Keratinocyte (primary cell): Measurements from ENCODE around the gene KIAA0040.

Source experiments
- CTCF ChIP-seq, 3 experiments: IDR thresholded peaks in 1 of 3; conservative IDR thresholded peaks in 1 of 3; optimal IDR thresholded peaks in 1 of 3; 2 replicates in 2 of 3; 3 replicates in 1 of 3; pipeline versions ENCODE3 to v1.5.1; 2011; ENCODE audit warnings: low read length in 3 of 3, mild to moderate bottlenecking in 3 of 3, moderate library complexity in 2 of 3, control low read depth in 1 of 3, inconsistent platforms in 1 of 3; ENCODE audit not compliant: insufficient read depth in 2 of 3; ENCODE audit errors: extremely low read depth in 1 of 3
- EZH2 ChIP-seq: IDR thresholded peaks from one replicate; pipeline ENCODE4 v1.6.1; 2012; ENCODE audit warnings: inconsistent platforms, mild to moderate bottlenecking, low read length, moderate library complexity

GRCh38 chr1:175130649-175131045 is 61.9 kb downstream of the KIAA0040 start:
- no peak for TF ChIP-seq CTCF (optimal IDR thresholded peaks at IDR 0.05 in 1 of 3, IDR thresholded peaks at IDR 0.05 in 1 of 3, conservative IDR thresholded peaks at IDR 0.05 in 1 of 3; ENCODE audit: extremely low read depth in 1 of 3, insufficient read depth in 2 of 3, low read length in 3 of 3)
- no peak for TF ChIP-seq EZH2
